HG03442 (cell line): ENCODE results near the gene SLC29A3.
"Not testable (repeated sequence)": the region's sequence is repeated elsewhere in the genome, so short reads cannot be mapped to it uniquely, and the experiment has no call there.

Experiments used
- ATAC-seq: cut with Tn5 transposase; IDR thresholded peaks from one replicate; pipeline ENCODE4 v1.9.1; 2021; ENCODE audit warnings: mild to moderate bottlenecking, moderate library complexity; ENCODE audit not compliant: unreplicated experiment

Gene SLC29A3

DNA sequence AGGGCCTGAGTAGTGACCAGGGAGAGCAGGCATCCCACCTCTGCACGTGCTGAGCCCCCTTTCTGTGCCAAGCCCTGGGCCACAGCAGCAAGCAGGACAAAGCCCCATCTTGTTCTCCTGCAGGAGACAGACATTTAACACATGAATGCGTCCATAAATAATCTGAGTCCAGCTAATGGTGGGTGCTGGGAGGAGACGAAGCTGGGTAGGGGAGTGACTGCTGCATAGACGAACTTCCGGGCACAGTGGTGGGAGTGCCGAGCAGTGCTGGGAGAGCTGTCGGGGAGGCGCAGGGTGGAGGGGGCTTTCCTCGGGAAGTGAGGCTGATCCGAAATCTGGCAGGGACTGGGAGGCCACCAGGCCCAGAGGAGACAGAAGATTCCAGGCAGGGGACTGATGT is 35.2 kb upstream of the SLC29A3 start:
- no peak for ATAC-seq

DNA sequence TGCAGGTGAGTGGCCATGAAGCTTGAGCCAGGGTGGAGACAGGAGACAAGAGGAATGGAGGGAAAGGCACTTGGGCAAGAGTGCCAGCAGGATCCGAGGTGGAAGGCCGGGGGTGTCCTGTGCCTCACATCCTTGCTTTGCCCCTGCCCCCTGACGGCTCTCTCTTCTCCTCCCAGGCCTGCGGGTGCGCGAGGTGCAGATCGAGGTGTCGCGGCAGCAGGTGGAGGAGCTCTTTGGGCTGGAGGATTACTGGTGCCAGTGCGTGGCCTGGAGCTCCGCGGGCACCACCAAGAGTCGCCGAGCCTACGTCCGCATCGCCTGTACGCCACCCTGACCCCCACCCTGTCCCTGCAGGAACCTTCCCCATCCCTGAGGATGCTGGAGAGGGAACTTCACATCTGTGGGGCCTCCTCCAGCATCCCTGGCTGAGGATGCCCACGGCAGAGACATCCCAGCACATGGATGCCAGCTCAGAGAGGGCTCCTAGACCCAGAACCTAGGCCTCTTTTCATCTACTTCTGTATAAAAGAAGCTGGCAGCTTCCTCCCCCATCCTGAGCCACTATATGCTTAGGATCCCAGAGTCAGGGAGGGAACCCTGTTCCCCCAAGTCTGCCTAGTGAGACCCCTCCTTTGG is 34.4 kb upstream of the SLC29A3 start:
- ATAC-seq: no peak

DNA sequence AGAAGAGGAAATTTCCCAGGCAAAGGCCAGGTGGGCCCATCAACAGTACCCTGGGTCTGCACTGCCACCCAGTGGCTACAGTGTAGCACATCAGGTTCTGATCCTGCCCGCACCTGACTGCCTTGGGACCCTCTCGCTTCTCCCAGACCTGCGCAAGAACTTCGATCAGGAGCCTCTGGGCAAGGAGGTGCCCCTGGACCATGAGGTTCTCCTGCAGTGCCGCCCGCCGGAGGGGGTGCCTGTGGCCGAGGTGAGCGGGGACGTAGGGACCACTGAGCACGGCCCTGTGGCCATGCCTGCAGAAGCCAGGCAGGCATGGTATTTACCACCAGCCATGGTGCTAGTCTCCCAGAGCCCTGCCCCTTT is 33.9 kb upstream of the SLC29A3 start:
- no peak for ATAC-seq

DNA sequence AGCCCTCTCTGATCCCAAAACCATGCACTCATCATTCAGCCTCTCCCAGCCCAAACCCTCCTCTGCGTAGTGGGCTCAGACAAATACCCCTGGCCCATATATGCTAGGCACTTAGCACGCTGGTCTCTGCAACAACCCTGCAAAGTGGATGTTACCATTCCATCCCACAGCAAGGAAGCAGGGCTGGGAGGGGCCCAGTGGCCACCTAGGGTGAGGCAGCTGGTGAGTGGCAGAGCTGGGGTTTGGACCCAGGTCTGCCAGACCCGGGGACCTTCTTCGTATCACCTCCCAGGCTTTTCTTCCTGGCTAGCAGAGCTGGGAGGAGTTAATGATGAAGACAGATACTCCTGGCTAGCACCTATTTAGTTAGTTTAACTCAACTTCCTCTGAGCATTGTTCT is 33.1 kb upstream of the SLC29A3 start:
- no peak for ATAC-seq

DNA sequence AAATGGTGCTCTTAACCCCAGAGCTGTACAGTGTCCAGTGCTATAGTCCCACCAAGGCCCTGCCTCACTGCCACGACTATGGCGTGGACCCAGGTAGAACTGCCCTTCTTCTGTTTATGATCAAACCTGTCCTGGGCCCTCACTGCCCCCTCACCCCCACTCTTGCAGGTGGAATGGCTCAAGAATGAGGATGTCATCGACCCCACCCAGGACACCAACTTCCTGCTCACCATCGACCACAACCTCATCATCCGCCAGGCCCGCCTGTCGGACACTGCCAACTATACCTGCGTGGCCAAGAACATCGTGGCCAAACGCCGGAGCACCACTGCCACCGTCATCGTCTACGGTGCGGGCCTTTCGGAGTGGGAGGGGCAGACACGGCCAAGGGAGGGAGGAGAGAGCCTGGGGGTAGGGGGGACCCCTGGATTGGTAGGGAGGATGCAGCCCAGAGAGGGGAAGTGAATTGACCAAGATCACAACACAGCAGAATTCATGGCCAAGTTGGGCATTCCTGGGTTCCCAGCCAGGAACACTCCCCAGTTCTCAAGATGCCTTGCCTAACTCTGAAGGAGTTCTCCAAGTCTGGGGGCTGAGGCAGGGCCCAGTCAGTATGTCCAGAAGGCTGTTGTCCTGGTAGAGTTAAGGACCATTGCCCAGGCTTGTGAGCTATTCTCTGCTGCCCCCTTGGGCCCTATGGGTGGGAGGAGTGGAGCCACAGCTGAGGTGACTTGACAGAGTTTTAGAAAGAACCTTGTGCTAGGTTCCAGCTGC is 32.4 kb upstream of the SLC29A3 start:
- ATAC-seq: no peak

DNA sequence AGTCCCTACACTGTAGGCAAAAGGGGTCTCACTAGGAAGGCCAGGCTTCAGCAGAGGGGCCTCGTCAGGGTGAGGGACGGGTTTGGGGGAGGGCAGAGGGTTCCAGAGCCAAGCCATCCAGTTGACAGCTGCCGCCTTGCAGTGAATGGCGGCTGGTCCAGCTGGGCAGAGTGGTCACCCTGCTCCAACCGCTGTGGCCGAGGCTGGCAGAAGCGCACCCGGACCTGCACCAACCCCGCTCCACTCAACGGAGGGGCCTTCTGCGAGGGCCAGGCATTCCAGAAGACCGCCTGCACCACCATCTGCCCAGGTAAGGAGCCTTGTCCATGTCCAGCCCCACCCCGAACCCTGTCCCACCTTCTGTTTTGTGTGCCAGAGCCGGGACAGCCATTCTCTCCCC is 31.6 kb upstream of the SLC29A3 start:
- ATAC-seq: no peak

DNA sequence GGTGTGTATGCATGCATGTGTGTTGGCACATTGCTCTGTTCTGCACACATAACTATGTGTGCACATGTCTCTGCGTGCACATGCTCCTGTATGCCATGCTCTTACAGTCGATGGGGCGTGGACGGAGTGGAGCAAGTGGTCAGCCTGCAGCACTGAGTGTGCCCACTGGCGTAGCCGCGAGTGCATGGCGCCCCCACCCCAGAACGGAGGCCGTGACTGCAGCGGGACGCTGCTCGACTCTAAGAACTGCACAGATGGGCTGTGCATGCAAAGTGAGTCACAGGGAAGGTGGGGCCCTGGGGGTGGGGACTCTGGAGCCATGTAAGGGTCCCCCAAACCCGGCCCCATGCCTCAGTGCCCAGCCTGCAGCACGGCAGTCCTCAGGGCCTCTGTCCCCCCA is 30.6 kb upstream of the SLC29A3 start:
- ATAC-seq: no peak

DNA sequence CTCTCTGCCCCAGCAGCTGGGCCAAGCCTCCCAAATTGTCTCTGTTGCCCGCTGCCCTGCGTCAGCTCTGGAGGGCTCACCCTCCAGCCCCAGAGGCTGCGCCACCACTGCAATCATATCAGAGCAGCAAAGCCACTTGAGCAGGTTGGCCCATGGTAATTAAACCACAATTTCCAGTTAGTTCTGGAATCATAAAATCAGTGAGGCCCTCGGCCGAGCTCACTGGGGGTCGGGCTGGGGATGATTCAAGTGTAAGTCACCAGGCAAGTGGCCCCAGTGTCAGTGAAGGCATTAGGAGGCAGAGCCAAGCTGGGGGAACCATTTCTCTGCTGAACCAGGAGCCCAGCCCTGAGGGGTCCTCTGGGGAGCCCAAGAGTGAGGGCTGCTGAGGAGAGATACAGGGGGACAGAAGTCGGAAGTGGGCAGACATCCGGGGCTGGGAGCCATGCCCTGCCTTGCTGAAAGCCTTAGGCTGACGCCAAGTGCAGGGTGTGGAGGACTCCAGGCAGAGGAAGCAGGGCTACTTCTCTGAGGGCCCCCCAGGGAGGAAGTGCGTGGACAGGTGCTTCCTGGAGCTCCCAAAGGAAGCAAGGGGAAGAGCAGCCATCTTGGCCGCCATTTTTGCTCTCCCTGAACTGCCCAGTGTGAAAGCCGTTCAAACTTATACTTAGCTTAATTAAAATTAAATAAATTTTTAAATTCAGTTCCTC is 29.5 kb upstream of the SLC29A3 start:
- no peak for ATAC-seq

DNA sequence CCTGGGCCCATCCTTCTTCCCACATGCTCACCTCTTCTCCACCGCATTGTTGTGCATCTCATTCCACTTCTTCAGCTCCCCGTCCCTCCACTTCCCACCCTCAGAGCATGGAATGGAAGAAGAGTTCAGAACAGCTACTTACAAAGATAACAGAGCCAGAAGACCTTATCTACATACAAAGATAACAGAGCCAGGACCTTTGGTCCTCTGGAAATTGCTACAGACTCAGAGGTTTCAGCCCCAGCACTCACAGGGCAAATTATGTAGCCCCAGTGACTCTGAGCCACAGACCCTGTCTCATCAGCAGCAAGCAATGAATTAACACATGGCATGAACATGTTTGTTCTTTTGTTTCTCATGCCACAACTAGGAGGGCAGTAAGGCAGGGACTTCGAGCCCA is 28.7 kb upstream of the SLC29A3 start:
- ATAC-seq: no peak

DNA sequence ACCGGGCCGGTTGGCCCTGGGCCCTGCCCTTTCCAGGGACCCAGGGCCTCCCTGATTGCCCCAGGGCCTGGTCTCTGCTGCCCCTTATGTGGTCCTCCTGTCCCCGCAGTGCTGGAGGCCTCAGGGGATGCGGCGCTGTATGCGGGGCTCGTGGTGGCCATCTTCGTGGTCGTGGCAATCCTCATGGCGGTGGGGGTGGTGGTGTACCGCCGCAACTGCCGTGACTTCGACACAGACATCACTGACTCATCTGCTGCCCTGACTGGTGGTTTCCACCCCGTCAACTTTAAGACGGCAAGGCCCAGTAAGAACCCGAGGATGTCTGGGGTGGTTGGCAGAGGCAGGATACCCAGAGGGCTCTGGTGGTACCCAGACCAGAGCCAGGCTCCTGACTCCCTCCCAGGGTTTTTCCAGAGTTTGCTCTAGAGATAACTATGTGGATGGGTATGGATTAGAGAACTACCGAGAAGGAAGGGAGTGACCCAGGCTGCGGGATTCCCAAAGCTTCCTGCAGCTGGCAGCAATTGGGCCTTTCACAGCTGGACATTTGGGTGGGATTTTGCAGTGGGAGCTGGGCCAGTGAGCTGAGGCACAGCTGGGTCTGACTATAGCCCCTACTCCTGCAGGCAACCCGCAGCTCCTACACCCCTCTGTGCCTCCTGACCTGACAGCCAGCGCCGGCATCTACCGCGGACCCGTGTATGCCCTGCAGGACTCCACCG is 28.1 kb upstream of the SLC29A3 start:
- ATAC-seq: no peak

DNA sequence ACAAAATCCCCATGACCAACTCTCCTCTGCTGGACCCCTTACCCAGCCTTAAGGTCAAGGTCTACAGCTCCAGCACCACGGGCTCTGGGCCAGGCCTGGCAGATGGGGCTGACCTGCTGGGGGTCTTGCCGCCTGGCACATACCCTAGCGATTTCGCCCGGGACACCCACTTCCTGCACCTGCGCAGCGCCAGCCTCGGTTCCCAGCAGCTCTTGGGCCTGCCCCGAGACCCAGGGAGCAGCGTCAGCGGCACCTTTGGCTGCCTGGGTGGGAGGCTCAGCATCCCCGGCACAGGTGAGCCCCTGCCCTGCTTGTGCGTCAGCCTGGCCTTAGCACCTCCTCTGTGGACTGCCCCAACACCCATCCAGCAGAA is 27.5 kb upstream of the SLC29A3 start:
- no peak for ATAC-seq

DNA sequence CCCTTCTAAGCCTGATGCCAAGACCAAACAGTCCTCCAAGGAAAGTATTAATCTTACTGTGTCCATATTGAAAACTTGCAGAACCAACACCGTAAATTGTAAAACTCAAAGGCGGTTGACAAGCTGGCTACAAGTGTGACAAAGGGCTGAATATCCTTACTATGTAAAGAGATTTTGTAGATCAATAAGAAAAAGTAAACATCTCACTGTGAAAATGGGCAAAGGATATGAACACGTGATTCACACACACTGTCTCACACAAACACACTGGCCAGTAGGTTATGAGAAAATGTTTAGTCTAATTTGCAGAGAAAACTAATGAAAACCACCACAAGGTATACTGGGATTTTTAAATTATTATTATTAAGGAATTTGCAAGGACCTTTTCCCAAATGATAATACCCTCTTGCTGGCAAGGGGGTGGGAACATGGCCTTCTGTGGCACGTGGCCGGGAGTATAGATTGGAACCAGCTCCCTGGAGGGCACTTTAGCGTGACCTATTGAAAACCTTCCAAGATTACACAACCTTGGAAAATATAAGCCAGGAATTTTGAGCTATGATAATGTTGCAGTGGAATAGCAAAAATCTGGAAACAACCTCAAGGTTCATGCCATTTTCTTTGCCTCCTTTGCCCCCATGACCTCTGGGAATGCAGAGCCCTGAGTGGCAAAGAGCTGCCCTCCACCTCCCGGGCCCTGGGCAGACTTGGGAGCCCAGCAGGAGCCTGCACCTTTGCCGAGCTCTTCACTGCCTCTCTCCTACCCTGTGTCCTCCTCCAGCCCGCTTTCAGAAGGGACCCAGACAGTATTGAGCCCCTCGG is 26.2 kb upstream of the SLC29A3 start:
- ATAC-seq: no peak

DNA sequence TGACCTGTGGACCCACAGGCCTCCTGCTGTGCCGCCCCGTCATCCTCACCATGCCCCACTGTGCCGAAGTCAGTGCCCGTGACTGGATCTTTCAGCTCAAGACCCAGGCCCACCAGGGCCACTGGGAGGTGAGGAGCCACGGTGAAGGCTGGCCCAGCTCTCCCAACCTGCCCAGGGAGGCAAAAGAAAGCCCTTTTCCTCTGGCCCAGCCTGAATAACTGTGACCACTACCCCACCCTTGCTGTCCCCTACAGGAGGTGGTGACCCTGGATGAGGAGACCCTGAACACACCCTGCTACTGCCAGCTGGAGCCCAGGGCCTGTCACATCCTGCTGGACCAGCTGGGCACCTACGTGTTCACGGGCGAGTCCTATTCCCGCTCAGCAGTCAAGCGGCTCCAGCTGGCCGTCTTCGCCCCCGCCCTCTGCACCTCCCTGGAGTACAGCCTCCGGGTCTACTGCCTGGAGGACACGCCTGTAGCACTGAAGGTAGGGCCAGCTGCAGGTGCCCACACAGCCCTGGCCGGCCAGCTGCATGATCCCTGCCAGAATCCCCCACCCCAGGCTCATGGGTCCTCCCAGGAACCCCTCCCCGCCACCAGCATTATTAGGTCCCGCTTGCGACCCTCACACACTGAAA is 25.5 kb upstream of the SLC29A3 start:
- no peak for ATAC-seq

DNA sequence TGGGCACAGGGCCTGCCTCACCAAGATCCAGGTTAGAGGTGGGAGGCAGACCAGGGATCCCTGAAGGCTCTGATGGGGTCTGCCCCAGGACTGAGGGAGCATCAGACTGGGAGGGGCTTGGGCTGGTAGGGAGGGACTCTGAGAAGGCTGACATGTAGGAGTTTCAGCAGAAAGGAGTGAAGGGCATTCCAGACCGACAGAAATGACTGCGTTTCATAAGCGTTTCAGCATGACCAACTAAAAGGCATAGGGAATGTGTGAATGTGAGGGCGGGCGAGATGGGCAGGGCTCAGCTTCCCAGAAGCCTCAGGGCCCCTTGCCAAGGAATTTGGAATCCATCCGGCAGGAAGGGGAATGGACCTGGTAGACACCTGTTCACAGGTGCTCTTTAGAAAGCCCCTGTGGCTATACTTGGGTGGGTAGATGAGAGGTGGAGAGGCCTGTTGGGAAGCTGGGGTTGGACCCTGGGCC is 24.9 kb upstream of the SLC29A3 start:
- no peak for ATAC-seq

DNA sequence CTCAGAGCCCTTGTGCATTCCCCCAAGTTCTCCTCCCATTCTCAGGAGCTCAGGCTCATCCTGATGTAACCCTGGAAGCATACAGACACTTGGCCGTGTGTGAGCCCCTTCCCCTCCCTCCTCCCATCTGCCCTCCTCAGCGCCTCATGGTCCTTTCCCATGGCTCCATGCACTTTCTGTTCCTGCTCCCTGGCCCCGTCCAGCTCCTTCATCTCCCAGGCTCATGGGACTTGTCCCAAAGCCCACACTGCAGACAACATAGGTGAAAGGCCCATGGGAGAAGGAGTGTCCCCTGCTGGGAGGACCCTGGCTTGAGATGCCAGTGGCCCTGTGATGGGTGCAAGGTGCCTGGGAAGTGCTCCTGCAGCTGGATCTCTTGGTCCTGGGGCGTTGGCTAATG is 24.2 kb upstream of the SLC29A3 start:
- no peak for ATAC-seq

DNA sequence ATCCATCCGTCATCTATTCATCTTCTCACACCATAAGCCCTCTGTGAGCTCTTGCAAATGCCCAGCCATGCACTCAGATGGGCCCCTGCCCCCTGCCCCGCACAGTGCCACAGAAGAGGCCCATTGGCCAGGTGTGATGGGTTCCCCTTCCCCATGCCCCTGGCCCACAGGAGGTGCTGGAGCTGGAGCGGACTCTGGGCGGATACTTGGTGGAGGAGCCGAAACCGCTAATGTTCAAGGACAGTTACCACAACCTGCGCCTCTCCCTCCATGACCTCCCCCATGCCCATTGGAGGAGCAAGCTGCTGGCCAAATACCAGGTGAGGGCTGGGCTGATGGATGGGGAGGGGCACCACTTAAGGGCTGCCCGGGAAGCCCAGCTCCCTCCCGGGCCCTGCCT is 23.4 kb upstream of the SLC29A3 start:
- no peak for ATAC-seq

DNA sequence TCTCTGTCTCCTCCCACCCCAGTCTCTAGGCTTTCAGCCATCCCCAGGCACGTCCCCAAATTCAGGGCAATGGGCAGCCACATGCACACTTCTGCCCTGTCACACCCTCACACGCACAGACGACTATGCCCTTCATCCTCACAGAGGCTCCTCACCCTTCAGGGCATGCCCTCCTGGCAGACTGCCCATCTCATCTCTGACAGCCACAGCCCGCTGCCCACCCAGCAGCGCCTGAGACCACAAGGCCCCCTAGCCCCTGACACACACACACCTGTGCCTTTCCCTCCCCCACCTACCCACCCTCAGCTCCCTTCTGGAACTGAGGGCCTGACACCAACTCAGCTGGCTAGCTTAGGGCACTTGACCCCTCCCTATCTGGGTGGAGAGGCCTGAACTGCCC is 23.0 kb upstream of the SLC29A3 start:
- no peak for ATAC-seq

DNA sequence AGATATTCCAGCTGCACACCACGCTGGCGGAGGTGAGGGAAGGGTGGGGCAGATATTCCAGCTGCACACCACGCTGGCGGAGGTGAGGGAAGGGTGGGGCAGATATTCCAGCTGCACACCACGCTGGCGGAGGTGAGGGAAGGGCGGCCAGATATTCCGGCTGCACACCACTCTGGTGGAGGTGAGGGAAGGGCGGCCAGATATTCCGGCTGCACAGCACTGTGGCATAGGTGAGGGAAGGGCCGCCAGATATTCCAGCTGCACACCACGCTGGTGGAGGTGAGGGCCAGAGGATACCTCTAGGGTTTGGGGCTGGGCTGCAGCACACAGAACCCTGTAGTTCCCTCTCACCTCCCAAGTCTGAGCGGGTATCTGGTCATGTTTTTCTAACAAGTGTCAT is 22.2 kb upstream of the SLC29A3 start:
- not testable (repeated sequence) for ATAC-seq

DNA sequence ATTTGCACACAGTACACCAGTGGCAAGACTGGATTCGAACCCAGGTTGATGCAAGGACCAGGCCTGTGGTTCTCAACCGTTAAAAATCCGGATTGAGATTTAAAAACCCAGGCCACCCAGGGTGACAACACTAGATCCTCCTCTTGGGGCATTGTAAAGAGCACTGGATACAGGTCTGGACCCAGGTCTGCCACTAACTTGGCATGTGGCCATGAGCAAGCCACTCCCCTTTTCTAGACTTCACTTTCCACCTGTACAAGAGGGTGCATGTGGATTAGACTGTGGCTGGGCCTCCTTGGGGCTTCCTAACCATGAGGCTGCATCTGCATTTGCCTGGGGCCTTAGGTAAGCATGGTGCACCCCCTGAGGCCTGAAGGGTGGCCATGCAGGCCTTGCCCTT is 21.7 kb upstream of the SLC29A3 start:
- ATAC-seq: no peak

DNA sequence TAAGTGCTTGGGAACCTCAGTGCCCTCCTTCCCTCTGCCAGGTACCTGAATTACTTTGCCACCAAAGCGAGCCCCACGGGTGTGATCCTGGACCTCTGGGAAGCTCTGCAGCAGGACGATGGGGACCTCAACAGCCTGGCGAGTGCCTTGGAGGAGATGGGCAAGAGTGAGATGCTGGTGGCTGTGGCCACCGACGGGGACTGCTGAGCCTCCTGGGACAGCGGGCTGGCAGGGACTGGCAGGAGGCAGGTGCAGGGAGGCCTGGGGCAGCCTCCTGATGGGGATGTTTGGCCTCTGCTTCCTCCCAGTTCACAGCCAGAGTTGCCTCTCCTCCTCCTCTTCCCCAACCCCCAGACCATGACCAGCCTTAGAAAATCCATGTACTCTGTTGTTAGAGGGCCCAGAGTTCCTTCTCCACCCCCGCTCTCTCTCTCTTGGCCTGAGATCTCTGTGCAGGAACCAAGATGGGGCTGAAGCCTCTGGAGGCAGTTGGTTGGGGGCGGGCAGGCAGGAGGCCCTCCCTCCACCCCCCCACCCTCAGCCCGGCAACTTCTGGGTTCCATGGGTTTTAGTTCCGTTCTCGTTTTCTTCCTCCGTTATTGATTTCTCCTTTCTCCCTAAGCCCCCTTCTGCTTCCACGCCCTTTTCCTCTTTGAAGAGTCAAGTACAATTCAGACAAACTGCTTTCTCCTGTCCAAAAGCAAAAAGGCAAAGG is 19.8 kb upstream of the SLC29A3 start:
- no peak for ATAC-seq
